HG02623 (cell line): ENCODE measurements around the gene NXF3.
"Not testable (repeated sequence)": the region's sequence is repeated elsewhere in the genome, so short reads cannot be mapped to it uniquely, and the experiment has no call there.

Source experiments
- ATAC-seq: cut with Tn5 transposase; IDR thresholded peaks from one replicate; pipeline ENCODE4 v1.9.1; 2021; ENCODE audit warnings: moderate library complexity; ENCODE audit not compliant: unreplicated experiment

The NXF3 gene, protein sequence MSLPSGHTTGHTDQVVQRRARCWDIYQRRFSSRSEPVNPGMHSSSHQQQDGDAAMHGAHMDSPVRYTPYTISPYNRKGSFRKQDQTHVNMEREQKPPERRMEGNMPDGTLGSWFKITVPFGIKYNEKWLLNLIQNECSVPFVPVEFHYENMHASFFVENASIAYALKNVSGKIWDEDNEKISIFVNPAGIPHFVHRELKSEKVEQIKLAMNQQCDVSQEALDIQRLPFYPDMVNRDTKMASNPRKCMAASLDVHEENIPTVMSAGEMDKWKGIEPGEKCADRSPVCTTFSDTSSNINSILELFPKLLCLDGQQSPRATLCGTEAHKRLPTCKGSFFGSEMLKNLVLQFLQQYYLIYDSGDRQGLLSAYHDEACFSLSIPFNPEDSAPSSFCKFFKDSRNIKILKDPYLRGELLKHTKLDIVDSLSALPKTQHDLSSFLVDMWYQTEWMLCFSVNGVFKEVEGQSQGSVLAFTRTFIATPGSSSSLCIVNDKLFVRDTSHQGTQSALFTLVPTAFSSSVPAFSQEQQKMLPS

DNA sequence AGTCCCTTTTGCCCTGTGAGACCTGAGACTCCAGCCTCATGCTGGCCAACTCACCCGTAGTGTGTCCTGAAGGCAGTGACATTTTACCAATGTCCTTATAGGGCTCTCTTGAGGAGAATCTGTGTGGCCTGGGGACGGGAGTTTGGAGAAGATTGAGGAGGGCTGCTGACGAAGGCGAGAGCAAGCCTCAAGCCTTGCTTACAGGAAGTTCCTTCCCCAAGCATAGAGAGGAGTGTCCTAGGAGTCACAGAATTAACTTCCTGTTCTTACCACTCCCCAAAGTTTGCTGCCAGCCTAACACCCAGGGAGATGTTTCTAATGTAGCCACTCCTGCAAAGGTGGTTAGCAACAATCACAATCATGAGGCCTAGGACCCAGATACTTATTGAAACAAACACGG lies at the start of gene NXF3:
TSS of gene NXF3 (minus strand) at position 202 of the 400 bp plus-strand sequence. CDS start at position 82, 120 bp downstream.
- ATAC-seq, result no peak

- ATAC-seq, result not testable (repeated sequence)
These were observed 43.6 kb upstream of the NXF3 start for GRCh38 chrX:103136528-103136927.

- no peak for ATAC-seq
These were observed 31.3 kb upstream of the NXF3 start for GRCh38 chrX:103124284-103124683.

DNA sequence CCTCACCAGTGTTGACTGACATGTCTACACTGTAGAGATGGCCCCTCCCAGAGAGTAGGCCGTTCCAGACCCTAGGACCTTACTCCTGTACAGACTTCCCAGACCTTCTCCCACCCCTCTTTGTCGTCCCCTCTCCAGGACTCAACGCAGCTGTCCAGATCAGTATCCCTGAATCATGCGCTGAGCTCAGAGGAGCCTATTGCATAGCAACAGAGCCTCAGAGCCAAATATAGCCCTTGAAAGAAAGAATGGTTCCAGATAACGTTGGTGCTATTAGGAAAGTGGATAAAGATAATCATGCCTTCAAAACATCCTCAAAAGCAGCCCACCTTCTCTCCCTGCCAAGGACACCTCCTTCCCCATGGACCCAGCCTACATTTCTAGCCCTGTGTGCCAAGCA lies 27.8 kb upstream of the NXF3 start:
- ATAC-seq, result no peak

GRCh38 chrX:103116970-103117369 lies 24.0 kb upstream of the NXF3 start:
- not testable (repeated sequence) for ATAC-seq

- ATAC-seq, result not testable (repeated sequence)
These were observed 16.6 kb upstream of the NXF3 start for GRCh38 chrX:103109497-103109896.

DNA sequence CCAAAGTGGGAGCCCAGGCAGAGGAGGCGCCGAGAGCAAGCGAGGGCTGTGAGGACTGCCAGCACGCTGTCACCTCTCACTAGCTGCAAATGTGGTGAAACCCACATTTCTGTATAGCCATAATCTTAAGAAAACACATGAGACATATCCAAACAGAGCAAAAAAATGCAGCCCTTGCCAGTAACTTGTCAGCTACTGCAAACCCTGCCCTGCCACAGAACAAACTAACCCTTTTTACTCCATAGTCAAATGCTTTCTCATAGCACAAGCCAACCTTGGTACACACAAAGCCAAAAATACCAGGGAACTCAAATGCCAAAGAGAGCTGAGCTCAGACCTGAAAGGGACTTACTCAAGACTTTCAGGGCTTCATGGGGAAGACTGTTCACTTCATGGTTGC lies 14.9 kb upstream of the NXF3 start:
- no peak for ATAC-seq

- ATAC-seq, result not testable (repeated sequence)
These were observed 14.3 kb upstream of the NXF3 start for GRCh38 chrX:103107227-103107737.

DNA sequence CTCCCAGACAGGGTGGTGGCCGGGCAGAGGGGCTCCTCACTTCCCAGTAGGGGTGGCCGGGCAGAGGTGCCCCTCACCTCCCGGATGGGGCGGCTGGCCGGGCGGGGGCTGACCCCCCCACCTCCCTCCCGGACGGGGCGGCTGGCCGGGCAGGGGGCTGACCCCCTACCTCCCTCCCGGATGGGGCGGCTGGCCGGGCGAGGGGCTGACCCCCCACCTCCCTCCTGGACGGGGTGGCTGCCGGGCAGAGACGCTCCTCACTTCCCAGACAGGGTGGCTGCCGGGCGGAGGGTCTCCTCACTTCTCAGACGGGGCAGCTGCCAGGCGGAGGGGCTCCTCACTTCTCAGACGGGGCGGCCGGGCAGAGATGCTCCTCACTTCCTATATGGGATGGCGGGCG lies 11.4 kb upstream of the NXF3 start:
- not testable (repeated sequence) for ATAC-seq

DNA sequence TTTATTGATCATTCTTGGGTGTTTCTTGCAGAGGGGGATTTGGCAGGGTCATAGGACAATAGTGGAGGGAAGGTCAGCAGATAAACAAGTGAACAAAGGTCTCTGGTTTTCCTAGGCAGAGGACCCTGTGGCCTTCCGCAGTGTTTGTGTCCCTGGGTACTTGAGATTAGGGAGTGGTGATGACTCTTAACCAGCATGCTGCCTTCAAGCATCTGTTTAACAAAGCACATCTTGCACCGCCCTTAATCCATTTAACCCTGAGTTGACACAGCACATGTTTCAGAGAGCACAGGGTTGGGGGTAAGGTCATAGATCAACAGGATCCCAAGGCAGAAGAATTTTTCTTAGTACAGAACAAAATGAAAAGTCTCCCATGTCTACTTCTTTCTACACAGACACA lies 10.9 kb upstream of the NXF3 start:
- ATAC-seq, result not testable (repeated sequence)

DNA sequence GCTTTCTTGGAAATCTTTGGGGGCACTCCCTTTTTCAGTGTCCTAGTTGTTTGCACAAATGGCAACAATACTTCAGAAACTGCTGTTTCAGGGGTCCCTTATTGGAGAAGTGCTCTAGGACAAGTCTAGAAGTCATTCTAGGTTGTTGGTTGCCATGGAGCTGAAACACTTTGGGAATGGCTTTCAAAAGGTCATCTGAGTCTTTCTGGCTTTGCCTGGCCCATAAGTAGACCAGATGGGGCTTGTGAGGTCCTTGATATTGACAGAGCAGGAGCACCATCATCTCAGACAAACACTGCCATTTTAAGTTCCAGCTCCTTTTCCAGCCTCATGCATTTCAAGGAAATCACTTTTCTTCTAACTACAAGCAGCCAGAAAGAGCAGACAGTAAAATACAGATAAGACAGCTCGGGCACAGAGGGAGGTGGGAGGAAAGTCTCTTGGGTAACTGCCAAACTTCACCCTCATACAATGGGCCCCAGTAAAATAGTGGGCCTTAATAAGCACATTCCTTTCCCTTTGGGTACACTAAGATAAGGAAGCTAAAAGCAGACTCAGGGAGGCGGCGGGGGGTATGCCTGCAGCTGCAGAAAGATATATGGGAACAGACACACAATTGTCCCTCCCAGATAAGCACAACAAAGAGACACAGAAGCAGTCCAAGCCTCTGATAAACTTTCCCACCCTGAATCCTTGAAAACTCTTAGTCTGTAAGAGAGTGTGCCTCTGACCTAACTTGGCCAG lies 8.5 kb upstream of the NXF3 start:
- ATAC-seq, result no peak

- no peak for ATAC-seq
These were observed 7.5 kb upstream of the NXF3 start for GRCh38 chrX:103100484-103100883.

DNA sequence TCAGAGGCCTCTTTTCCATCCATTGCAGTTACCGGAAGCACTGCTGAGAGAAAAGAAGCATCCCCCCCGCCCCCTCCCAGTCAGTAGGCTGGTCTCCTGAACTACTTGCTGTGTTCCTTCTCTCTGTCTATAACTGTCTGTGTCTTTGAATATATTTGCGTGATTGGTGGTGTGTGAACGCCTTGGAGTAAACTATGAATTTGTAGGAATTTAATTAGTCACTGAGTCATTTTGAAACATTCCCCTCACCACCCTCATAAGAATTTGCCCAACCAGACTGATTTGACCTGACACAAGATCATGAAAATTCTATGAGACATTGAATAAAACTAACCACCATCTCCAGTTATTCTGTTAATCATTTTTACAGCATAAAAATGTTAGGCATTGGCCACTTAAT lies 6.7 kb upstream of the NXF3 start:
- ATAC-seq, result no peak

DNA sequence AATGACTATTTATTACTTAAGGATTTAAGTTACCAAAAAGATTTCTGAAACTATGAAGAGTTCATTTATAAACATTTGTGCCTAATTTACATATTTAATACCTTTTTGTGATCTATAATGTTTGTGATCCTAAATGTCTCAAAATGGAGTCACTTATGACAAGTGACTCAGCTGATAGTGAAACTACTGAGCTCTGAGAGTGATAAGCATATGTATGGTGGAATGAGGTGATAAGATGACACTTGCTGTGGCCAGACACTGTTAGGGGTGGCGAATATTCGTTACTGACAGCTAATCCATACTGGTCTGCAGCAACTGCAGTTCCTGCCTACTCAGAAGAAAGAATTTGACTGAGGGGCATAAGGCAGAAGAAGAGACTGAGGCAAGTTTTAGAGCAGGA lies 5.5 kb upstream of the NXF3 start:
- no peak for ATAC-seq

DNA sequence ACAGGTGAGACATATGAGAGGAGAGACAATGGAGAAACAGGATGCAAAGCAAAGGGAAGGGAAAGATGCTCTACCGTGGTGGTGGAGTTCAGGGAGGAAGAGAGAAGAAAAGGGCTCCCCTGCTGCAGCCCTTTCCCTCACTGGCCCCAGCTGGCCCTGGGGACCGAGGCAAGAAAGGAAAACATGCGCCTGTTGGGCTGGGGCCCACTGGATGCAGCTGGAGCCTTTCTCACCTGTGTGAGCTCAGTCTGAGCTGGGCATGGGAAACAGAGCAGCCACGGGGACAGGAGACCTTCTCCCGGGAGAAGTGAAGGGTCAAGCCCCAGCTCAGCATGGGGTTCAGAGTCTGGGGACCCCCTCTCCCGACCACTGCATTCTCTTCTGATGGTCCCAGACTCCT lies 11.9 kb downstream of the NXF3 start:
- no peak for ATAC-seq

GRCh38 chrX:103073467-103073866 lies 19.5 kb downstream of the NXF3 start:
- no peak for ATAC-seq

DNA sequence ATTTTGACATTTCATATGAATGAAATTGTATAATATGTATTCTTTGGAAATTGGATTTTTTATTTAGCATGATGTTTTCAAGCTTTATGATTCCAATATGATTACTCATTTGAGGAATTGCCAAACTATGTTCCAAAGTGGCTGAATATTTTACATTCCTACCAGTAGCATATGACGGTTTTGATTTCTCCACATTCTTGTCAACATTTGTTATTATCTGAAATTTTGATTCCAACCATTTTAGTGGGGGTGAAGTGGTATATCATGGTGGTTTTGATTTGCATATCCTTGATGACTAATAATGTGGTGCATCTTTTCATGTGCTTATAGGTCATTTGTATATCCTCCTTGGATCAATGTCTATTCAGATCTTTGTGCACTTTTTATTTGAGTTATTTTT lies 26.3 kb downstream of the NXF3 start:
- no peak for ATAC-seq

DNA sequence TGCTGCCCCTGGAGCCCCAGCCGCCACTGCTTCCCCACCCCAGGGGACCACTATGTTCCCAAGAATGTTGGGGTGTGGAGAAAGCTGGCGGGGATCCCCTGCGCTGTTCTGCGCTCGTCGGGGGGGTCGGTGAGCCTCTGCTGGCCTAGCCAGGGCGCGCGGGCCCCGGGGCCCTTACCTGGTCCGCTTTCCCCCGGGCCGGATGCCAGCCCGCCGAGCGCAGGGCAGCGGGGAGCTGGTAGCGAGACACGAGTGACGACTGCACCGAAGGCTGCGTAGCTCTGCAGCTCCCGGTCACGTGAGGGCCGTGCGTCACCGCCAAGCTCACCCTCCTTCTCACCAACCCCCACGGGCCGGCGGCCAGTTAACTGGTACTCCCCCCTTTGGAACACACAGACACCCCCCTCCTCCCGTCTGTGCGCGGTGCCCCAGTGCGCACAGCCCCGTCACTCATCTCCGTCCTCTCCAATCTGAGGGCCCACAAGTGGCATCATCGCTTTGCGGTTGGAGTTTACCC lies 29.0 kb downstream of the NXF3 start, which contains the start of gene BEX1:
TSS of gene BEX1 (minus strand) at position 254 of the 517 bp plus-strand sequence. CDS start 897 bp downstream, outside the sequence.
- no peak for ATAC-seq

GRCh38 chrX:103063191-103063845 lies 29.6 kb downstream of the NXF3 start:
- no peak for ATAC-seq

DNA sequence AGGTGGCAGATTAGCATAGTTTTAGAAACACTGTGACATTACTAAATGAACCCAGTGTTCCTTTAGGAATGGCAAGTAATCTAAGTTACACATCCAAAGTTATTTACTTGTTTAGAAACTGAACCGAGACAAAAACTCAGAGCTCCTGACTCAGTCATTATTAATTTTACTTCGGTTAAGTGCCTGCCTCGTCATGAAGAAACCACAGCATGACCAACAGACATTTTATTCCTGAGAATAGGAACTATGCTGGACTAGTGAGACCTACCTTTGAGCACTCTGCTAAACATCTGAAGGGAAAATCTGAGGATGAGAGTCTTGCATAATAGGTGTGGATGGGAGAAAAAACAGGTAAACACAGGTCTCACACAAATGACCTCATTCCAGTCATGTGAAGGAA lies 31.5 kb downstream of the NXF3 start:
- no peak for ATAC-seq

GRCh38 chrX:103056902-103057301 lies 36.0 kb downstream of the NXF3 start:
- no peak for ATAC-seq
